ENCODE measurements around the gene TALDO1. TPM values are rescaled to one million over a fixed set of nuclear protein-coding genes. Genes with fewer than 3 reads are reported as not detected.
A peak's percentile ranks its signal among the peaks of the same experiment; 100 is the strongest.

The TALDO1 gene
- total and polyA plus RNA-seq, 2 donors (not counting 3 experiments of a cell fraction or from before 2014, with no cell fraction given), result 211 to 294 TPM

GRCh38 chr11:762421-763072 is 15.3 kb downstream of the TALDO1 start:
- Histone ChIP-seq H3K9me3 (replicated peaks; ENCODE audit: control insufficient read depth, insufficient read depth, low read length) (no peaks in the 10 kb centered on the region), H3K4me3 (replicated peaks in 1 of 3; ENCODE audit: insufficient read depth in 1 of 3, low read depth in 1 of 3, low read length in 3 of 3) (no peak overlapping the region), H2AFZ (ENCODE audit: low read depth, low read length) (no peak overlapping the region), H3K27ac (ENCODE audit: insufficient read depth, low read depth, low read length) (no peak overlapping the region), H3K4me2 (ENCODE audit: insufficient read depth, low read length) (no peak overlapping the region), H3K27me3 (ENCODE audit: control insufficient read depth in 2 of 2, insufficient read depth in 2 of 2, low read length in 2 of 2) (no peaks in the 10 kb centered on the region), H3K79me2 (ENCODE audit: control insufficient read depth, insufficient read depth, low read length) (peaks cover 1% of the 10 kb centered on the region), H3K9me1 (replicated peaks; ENCODE audit: control insufficient read depth, extremely low read depth, insufficient read depth, low read length) (no peaks in the 10 kb centered on the region), H3K4me1 (ENCODE audit: control insufficient read depth, extremely low read depth, insufficient read depth, low read length) (no peaks in the 10 kb centered on the region), H4K20me1 (replicated peaks; ENCODE audit: control insufficient read depth, extremely low read depth, insufficient read depth, low read length) (no peaks in the 10 kb centered on the region), H3K9ac (replicated peaks; ENCODE audit: extremely low read depth, insufficient read depth, low read length) (no peak overlapping the region), H3K36me3 (ENCODE audit: control insufficient read depth in 2 of 2, extremely low read depth in 1 of 2, insufficient read depth in 2 of 2, low read length in 2 of 2) (peaks cover 16 to 32% of the 10 kb centered on the region in 2 experiments)
- ChIA-PET CTCF (interaction anchor here (1.3 kb wide), 1 partner anchor 13 kb away, joined by 4 read pairs; no protein-coding TSS in a partner anchor), POLR2A (interaction anchor here (0.6 kb wide), 1 partner anchor 13 kb away, joined by 4 read pairs; no protein-coding TSS in a partner anchor)
- no peak for FAIRE-seq
- dilution Hi-C loops (cut with MboI; ENCODE audit: extremely low pct_ligation_motif_present, low sequenced_read_pairs) (no loop called here), intact Hi-C loops (cut with micrococcal nuclease) (no loop called here)
- DNase-seq (ENCODE audit: low read depth, low spot score), result no peak
- TF ChIP-seq POLR2A (IDR thresholded peaks at IDR 0.05; ENCODE audit: low read depth, low read length) (peak; percentile 10), GATA2 (IDR thresholded peaks at IDR 0.05; ENCODE audit: insufficient read depth, insufficient read length, low read depth, low read length) (no peak)
- BruUV-seq (replicated peaks), result no TSS peak

- BruUV-seq (replicated peaks), result no TSS peak
- H2AFZ ChIP-seq (ENCODE audit: low read depth, low read length), result no peak overlapping the region
- no peaks in the 10 kb centered on the region for H3K9me1 ChIP-seq (replicated peaks; ENCODE audit: control insufficient read depth, extremely low read depth, insufficient read depth, low read length)
- CTCF ChIA-PET, result interaction anchor here (1.1 kb wide), 1 partner anchor 15 kb away, joined by 4 read pairs; no protein-coding TSS in a partner anchor
- H3K9ac ChIP-seq (replicated peaks; ENCODE audit: extremely low read depth, insufficient read depth, low read length), result no peak overlapping the region
- peaks cover 13 to 32% of the 10 kb centered on the region in 2 experiments for H3K36me3 ChIP-seq (ENCODE audit: control insufficient read depth in 2 of 2, extremely low read depth in 1 of 2, insufficient read depth in 2 of 2, low read length in 2 of 2)
- no peak for TF ChIP-seq MYC (IDR thresholded peaks at IDR 0.05; ENCODE audit: low read depth, low read length)
- TF ChIP-seq POLR2A (IDR thresholded peaks at IDR 0.05; ENCODE audit: low read depth, low read length), result no peak
- no peak for TF ChIP-seq JUN (IDR thresholded peaks at IDR 0.05; ENCODE audit: borderline replicate concordance, insufficient read depth, insufficient read length, low read depth)
- no peak for TF ChIP-seq POLR2AphosphoS5 (IDR thresholded peaks at IDR 0.05; ENCODE audit: insufficient read depth, low read depth, low read length)
- no peak for TF ChIP-seq EZH2 (IDR thresholded peaks at IDR 0.05; ENCODE audit: borderline replicate concordance, low read depth, low read length, severe bottlenecking)
- no peak for TF ChIP-seq FOS (IDR thresholded peaks at IDR 0.05; ENCODE audit: borderline replicate concordance, insufficient read depth, low read length)
- TF ChIP-seq MAX (IDR thresholded peaks at IDR 0.05; ENCODE audit: insufficient read depth, insufficient read length), result no peak
- no peak for TF ChIP-seq GATA2 (IDR thresholded peaks at IDR 0.05; ENCODE audit: insufficient read depth, insufficient read length, low read depth, low read length)
- no peak for TF ChIP-seq CTCF (IDR thresholded peaks at IDR 0.05; ENCODE audit: extremely low read depth in 1 of 2, insufficient read depth in 1 of 2, low read depth in 1 of 2, low read length in 2 of 2)
- no peaks in the 10 kb centered on the region for H3K9me3 ChIP-seq (replicated peaks; ENCODE audit: control insufficient read depth, insufficient read depth, low read length)
- H3K79me2 ChIP-seq (ENCODE audit: control insufficient read depth, insufficient read depth, low read length), result no peaks in the 10 kb centered on the region
- no peak overlapping the region for H3K4me2 ChIP-seq (ENCODE audit: insufficient read depth, low read length)
- FAIRE-seq (no peak), DNase-seq (ENCODE audit: low read depth, low spot score) (no peak)
- no peak overlapping the region for H3K4me3 ChIP-seq (replicated peaks in 1 of 3; ENCODE audit: insufficient read depth in 1 of 3, low read depth in 1 of 3, low read length in 3 of 3)
- H3K4me1 ChIP-seq (ENCODE audit: control insufficient read depth, extremely low read depth, insufficient read depth, low read length), result no peaks in the 10 kb centered on the region
- dilution Hi-C loops (cut with MboI; ENCODE audit: extremely low pct_ligation_motif_present, low sequenced_read_pairs) (no loop called here), intact Hi-C loops (cut with micrococcal nuclease) (no loop called here)
- H4K20me1 ChIP-seq (replicated peaks; ENCODE audit: control insufficient read depth, extremely low read depth, insufficient read depth, low read length), result no peaks in the 10 kb centered on the region
- no peak overlapping the region for H3K27ac ChIP-seq (ENCODE audit: insufficient read depth, low read depth, low read length)
- POLR2A ChIA-PET, result interaction anchor here (0.6 kb wide), 1 partner anchor 12 kb away, joined by 4 read pairs; no protein-coding TSS in a partner anchor
- H3K27me3 ChIP-seq (ENCODE audit: control insufficient read depth in 2 of 2, insufficient read depth in 2 of 2, low read length in 2 of 2), result no peaks in the 10 kb centered on the region
Observed at GRCh38 chr11:763073-763463, 15.8 kb downstream of the TALDO1 start.

Data from endothelial cell of umbilical vein (primary cell).